ENCODE data around the gene PDPK1.
"Not testable (repeated sequence)": the region's sequence is repeated elsewhere in the genome, so short reads cannot be mapped to it uniquely, and the experiment has no call there.

Gene PDPK1

DNA sequence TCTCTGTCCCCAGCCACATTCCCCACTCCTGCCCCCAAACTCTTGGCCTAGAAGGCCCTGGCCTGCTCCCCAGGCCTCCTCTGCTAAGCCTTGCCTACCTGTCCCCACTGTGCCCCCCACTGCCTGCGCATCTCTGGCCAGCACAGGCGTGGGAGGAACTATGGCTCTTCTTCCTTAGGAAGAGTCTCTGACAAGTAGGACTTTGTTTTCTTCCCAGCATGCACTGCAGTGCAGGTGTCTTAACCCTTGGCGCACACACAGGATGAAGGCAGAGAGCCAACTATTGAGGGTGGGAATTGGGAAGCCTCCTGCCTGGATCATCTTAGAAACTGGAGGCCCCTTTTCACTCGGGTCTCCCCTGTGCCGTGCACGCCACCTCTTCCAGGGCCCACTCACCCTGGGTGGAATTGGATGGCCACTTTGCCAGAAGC is 14.0 kb upstream of the PDPK1 start:
- no peak for DNase-seq (ENCODE audit: low read depth in 3 of 3)

DNA sequence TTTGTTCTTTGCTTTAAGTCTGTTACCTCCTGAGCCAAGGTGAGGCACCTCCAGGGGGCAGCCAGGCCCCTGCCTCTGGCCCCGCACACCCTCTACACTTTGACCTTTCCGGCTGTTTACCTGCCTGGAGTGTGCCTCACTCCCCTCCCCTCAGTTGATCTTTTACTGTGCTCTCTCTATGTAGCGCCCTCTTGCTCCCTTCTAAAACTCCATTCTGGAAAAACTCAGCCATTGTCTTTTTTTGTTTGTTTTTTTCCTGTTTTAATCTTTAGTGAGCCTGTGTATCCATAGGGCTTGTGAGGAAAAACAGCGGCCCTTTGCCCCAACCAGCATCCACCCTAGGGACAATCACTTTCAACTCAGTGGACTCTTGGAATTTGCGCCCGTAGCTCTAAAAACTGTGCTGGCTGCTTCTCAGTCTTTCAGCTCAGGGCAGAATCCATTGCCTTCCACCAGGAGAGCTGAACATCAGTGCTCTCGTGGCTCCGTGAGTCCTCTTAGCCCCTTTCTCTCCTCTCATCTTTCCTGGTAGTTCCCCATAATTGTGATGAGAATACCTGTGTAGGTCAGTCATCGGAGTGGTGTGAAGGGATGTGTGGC is 13.4 kb upstream of the PDPK1 start:
- DNase-seq (ENCODE audit: low read depth in 3 of 3), result no peak

DNA sequence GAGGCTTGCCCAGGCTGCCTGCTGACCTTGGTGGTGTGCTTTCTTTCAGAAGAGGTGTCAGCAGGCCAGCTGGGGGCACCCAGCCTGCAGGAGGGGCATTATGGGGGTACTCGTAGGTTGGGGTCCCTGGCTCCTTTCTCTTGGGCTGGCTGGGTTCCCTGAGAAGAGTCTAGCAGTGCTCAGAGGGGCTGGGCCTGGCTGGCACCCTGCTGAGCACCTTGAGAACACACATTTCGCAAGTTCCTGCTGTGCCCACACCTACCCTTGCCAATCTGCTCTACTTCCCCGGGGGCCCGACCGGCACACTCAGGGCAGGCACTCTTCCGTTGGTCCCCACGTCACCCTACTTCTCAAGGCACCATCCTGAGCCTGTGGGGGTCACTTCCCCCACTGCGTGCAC is 11.7 kb upstream of the PDPK1 start:
- no peak for DNase-seq (ENCODE audit: low read depth in 3 of 3)

DNA sequence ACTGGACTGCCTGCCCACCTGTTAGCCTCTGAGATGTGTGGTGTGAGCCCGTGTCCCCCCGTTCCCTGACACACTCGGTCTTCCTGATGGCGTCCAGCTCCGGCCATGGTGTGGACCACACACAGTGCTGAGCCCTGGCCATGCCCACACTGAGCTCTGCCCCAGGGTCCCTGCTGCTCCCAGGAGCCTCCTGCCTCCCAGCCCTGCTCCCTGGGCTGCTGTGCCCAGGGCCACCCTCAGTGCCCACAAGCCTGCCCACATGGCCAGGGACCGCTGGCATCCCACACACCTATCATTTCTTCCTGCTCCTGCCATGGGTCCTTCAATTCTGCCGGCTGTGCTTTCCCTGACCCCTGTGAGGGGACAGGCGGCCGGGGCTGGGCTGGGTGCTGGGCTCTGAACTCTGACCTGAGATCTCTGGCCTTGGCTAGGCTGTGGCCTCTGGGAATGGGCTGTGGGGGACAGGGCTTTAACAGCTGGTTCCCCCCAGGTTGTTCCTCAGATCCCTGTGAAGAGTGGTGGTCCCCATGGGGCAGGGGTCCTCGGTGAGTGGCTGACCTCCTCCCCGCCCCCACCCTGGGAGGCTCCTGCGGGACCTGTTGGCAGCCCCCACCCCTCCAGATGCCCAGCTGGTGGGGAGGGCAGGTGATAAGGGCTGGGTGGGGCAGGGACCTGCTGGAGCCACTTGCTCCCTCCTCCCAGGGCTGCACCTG is 10.6 kb upstream of the PDPK1 start:
- no peak for DNase-seq (ENCODE audit: low read depth in 3 of 3)

DNA sequence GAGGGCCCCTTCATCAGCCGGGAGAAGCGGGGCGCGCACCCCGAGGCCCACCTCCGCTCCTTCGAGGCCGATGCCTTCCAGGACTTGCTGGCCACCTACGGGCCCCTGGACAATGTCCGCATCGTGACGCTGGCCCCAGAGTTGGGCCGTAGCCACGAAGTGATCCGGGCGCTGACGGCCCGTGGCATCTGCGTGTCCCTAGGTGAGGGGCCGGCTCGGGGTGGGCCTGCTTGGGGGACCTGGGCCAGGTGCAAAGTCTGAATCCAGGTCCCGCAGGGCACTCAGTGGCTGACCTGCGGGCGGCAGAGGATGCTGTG is 10.1 kb upstream of the PDPK1 start:
- DNase-seq (ENCODE audit: low read depth in 3 of 3), result no peak

DNA sequence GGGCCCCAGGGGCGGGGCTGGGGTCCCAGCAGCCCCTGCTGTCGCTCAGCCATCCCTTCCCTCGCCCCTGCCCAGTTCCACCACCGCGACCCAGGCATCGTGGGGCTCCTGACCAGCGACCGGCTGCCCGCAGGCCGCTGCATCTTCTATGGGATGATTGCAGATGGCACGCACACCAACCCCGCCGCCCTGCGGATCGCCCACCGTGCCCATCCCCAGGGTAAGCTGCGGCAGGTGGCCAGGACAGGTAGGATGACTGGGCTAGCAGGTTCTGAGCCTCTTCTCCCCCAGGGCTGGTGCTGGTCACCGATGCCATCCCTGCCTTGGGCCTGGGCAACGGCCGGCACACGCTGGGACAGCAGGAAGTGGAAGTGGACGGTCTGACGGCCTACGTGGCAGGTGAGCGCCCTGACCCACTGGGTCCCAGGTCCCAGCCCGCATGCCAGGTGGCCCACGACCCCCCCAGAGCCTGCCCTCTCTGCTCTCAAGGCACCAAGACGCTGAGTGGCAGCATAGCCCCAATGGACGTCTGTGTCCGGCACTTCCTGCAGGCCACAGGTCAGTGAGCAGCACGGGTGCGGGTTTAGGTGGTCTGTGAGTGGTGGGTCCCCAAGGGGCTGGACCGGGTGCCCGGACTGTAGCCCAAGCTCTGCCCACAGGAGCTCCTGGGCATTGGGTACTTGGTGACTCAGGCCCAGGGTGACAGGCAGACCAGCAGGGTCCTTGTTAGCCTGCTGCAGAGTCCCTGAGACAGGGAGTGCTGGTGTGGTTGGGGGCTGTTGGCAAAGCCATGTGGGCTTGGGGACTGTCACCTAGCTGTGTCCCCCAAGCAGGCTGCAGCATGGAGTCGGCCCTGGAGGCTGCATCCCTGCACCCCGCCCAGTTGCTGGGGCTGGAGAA is 9.4 kb upstream of the PDPK1 start:
- DNase-seq (ENCODE audit: low read depth in 3 of 3), result no peak

DNA sequence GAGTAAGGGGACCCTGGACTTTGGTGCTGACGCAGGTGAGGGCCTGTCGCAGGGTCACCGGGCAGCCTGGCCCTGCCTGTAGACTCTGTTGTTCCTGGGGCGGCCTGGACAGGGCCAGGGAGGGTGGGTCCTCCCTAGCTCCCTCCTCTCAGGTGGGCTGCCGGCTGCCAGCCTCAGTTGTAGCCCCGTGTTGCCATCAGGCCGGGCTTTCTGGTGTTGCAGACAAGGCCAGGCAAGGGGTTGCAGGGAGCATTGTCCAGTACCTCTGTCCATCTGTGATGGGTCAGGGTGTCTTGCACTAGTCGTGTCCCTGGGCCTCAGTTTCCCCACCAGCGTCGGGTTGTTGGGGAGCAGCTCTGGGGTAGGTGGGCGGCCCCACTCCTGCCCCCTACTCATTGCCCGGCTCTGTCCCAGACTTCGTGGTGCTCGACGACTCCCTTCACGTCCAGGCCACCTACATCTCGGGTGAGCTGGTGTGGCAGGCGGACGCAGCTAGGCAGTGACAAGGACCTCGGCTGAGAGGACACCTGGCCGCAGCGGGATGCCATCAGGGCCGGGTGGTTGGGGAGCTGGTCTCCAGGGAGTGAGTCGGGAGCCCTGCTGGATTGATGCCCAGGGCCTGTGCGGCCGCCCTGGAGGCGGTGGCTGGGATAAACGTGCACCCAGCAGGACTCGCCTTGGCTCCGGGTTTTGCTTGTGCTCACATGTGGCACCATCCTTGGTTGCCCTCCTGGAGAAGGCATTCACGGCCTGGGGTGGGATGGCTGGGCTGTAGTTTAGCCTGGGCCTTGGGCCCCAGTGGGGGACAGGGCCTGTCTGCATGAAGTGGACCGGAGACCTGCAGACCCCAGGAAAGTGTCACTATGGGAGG is 8.5 kb upstream of the PDPK1 start:
- DNase-seq (ENCODE audit: low read depth in 3 of 3), result no peak

DNA sequence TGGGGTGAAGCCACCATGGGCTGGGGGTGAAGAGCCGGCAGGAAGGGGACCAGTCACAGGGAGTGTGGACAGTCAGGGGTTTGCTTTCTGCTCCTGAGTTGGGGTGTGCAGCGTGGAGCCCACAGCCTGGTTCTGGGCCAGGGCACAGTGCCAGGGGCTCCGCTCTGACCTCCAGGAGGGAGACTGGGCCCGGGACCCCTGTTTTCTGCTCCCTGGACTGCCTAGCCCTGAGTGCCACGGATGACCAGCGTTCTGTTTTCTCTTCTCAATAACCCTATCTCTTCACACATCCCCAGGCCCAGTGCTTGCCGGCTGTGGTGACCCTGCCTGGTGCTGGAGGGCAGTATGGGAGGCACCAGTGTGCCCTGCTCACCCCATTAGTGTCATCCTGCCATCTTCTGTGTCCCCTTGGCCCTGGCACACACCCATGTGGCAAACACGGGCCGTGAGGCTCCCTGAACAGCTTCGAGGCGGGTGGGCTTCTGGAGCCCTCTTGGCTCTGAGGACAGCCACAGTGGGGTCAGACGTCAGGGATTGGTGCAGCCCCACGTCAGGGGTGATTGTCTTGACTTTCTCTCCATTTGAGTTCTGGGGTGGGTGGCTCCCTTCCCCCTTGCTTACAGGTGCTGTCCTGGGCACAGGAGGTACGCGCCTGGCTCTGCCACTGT is 7.7 kb upstream of the PDPK1 start:
- DNase-seq (ENCODE audit: low read depth in 3 of 3), result no peak

DNA sequence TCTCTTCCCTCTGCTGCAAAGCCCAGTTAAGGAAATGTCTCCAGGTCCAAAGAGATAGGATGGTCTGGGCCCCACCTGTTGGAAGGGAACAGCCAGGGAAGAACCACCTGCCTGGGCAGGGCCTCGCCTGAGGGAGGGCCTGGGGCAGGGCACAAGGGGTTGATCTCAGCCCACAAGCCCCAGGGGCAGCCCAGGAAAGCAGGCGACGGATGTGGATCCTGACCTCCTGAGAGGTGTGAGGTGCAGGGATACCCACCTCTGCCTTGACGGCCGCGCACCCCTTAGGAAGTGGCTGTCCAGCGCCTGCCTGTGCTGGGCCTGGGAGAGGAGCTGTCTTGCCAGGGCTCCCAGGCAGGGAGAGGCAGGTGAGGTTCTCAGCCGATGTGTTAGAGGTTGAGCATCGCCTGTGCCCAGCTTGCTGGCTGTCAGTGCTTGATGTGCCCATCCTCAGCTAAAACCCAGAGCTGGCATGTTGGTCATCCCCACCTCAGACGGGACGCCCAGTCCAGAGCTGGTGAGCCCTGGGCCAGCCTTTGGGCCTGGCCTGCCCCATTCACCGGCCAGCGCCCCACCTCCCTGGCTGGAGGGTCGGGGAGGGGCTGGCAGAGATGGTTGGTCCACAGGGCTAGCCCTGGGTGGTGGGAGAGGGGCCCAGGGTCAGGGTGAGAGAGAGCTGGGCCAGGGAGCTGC is 7.0 kb upstream of the PDPK1 start:
- no peak for DNase-seq (ENCODE audit: low read depth in 3 of 3)

DNA sequence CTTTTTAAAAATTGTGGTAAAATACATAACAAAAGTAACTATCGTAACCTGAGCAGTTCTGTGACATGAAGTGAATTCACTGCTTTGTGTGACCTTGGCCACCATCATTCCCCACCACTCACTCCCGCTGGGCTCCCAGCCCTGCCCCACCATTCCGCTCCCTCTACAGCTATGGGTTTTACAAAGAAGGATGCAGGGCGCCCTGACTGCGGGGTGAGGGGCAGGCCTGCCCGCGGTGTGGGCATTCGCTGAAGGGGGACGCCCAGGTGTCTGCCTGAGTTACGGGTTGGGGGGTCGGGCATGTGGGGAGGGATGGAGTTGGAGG is 6.5 kb upstream of the PDPK1 start, which contains the start of gene CEMP1:
CEMP1 (minus strand) TSS at position 38 of the 325 bp plus-strand sequence. CDS start 335 bp downstream, outside the sequence.
- DNase-seq (ENCODE audit: low read depth in 3 of 3), result no peak

DNA sequence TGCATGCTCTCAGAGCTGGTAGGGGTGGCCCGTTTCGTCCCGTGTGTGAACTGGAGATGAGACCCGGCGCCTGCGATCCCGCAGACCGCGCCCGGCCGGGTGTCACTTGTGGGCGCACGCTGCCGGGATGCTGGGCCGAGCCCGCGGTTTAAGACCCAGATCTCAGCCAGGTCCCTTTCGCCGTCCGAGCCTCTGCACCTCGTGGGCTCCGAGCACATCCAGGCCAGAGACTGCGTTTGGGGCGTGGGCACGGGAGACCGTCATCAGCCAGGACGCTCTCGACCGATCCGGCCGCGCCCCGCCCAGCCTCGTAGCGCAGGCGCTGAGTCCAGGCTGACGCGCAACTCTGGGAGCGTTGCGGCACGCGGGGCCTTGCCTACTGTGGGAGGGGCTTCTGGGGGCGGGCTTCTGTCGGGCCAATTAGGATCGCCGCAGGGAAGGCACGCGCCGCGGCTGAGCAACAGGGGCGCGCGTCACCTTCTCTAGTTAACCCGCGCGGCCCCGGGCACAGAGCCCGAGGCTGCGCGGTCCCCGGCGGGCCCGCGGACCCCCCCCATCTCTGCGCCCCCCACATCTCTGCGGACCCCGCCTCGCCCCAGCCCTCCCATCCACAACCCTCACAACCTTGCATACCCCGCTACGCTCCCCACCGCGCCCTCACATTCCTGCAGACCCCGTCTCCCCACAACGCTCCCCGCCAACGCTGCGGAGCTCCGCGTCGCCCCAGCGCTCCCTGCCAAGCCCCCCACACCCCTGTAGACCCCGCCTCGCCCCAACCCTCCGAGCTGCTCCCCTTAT is 5.9 kb upstream of the PDPK1 start:
- peak; percentile 94 to 98 (median 95) for DNase-seq (ENCODE audit: low read depth in 3 of 3)

DNA sequence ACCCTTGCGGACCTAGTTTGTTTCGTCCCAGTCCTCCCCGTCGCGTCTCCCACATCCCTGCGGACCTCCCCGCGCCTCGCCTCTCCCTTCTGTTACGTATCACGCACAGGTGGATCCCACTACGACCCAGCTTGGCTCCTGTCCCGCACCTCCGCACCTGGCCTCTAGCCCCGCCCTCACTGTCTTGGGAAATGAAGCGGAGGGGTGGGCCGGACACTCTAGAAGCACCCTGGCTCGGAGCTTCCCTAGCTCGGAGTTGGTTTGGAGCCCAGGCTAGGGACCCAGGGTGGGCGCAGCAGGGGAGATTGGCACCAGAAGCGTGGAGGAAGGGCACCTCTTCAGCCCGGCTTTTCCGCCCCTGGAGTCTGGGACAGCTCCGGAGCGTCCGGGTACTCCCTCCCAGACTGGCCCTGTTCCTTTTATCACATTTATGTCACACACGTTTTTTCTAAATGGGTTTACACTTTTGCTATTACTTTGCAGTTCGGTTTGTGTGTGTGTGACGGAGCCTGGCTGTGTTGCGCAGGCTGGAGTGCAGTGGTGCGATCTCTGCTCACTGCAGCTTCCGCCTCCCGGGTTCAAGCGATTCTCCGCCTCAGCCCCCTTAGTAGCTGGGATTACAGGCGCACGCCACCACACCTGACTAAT is 5.2 kb upstream of the PDPK1 start:
- DNase-seq (ENCODE audit: low read depth in 3 of 3), result peak in 1 of 3 donors; percentile 62

DNA sequence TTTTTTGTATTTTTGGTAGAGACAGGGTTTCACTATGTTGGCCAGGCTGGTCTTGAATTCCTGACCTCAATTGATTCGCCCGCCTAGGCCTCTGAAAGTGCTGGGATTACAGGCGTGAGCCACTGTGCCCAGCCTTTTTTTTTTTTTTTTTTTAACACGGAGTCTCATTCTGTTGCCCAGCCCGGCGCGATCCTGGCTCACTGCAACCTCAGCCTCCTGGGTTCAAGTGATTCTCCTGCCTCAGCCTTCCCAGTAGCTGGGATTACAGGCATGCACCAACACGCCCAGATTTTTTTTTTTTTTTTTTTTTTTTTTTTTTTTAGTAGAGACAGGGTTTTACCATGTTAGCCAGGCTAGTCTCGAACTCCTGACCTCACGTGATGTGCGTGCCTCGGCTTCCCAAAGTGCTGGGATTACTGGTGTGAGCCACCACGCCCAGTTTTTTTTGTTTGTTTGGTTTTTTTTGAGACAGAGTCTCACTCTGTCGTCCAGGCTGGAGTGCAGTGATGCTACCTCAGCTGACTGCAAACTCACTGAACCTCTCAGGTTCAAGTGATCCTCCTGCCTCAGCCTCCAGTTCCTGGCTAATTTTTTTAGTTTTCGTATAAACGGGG is 4.6 kb upstream of the PDPK1 start:
- DNase-seq (ENCODE audit: low read depth in 3 of 3), result not testable (repeated sequence)

DNA sequence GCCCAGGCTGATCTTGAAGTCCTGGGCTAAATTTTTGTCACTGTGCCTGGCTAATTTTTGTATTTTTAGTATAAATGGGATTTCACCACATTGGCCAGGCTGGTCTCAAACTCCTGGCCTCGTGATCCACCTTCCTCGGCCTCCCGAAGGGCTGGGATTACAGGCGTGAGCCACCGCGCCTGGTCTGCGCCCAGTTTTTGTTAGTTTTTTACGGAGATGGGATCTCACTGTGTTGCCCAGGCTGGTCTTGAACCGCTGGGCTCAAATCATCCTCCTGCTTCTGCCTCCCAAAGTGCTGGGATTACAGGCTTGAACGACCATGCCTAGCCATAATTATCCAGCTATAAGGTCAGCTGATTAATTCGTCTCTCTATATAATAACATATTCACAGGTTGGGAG is 3.9 kb upstream of the PDPK1 start:
- no peak for DNase-seq (ENCODE audit: low read depth in 3 of 3)

DNA sequence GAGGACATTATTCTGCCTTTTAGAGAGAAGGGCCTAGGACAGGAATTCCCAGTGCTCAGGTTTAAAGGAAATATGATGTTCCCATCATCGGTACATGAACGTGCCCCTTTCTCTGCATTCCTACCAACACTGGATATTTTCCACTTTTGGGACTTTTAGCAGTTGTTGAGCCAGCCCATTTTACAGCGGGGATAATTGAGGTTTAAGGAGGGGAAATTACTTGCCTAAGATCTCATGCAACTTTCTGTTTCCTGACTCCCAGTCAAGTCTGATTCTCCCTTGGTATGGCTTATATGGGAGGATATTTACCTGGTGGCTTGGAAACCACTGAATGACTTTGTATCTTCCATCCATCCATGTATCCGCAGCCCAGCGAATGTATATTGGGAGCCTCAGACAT is 3.5 kb upstream of the PDPK1 start:
- DNase-seq (ENCODE audit: low read depth in 3 of 3), result not testable (repeated sequence)

DNA sequence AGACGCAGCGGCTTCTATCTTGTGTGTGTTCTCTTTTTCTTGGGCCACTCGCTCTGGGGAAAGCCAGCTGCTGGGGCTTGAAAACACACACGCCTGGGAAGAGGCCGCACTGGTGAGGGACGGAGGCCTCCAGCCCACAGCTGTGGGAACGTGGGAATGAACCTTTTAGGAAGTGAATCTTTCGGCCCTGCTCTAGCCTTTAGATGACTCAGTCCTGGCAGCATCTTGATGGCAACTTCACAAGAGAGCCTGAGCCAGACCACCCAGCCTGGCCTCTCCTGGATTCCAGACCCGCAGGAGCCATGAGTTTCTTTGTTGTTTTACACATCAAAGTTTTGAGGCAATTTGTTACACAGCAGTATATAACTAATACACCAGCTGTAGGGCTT is 2.2 kb upstream of the PDPK1 start:
- DNase-seq (ENCODE audit: low read depth in 3 of 3), result no peak

DNA sequence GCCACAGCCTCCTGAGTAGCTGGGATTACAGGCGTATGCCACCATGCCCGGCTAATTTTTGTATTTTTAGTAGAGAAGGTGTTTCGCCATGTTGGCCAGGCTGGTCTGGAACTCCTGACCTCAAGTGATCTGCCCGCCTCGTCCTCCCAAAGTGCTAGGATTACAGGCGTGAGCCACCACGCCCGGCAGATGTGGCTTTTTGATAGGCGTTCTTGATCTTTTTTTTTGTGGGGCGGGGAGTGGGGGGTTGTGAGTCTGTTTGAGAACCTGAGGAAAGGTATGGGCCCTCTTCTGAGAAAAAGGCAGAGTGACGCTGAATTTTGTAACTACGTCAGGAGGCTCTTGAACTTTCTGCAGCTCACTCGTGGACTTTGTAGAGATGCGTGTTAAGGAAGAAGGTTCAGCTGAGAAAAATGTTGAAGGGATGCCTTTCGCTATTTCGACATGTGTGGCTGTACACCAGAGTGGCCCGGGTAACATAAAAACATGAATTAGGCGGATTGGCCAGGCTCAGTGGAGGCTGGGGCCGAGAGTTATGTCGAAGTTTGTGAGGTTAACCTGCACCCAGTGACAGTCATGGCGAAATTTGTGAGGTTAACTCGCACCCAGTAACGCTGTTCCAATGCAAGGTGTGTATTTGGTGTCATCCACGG is 1.5 kb downstream of the PDPK1 start:
- DNase-seq (ENCODE audit: low read depth in 3 of 3), result not testable (repeated sequence)

DNA sequence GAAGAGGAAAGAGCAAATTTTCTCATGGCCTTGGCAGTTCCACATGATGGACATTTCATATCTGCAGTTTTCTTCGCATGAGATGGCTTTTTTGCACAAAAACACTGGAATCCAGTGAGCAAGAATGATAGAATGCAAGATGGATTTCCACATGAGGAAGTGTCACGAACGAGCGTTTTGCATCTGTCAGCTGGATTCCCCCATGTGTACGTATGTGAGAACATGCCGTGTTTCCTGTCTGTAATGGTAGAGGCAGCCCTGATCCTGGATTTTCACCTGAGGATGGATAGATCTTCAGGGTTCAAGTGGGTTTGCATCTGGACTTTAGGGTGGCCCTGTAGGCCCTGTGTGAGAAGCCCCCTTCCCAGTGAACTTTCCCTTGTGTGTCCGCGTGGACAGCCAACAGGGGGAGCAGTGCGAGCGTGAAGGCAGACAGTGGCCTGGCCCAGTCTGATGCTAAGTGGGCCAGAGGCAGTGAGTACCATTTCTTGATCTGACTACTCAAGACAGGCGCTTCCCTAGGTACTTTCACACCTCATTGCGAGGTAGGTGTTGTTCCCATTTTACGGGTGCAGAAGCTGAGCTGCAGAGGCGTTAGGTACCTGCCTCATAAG is 2.1 kb downstream of the PDPK1 start:
- not testable (repeated sequence) for DNase-seq (ENCODE audit: low read depth in 3 of 3)

Measured in stimulated activated CD4-positive, alpha-beta T cell treated with anti-CD3 and anti-CD28 coated beads, TNF-alpha, amount 100 ng/mL, for 48 hours (primary cell).